Smooth muscle cell (in vitro differentiated cells): ENCODE data around the gene KRT36. TPM values are rescaled to one million over a fixed set of nuclear protein-coding genes. Genes with fewer than 3 reads are reported as not detected.

ENCODE experiments used
- DNase-seq: peaks from one replicate; lab custom pipeline; 2025; ENCODE audit not compliant: unreplicated experiment; lab: John Stamatoyannopoulos, UW
- H2AFZ ChIP-seq: fragments of 200-600 bp; sonication (generic); 2 replicates; pipeline ENCODE4 v1.6.0; 2016; ENCODE audit warnings: antibody characterized with exemption, low read depth, mild to moderate bottlenecking
- H3F3A ChIP-seq: fragments of 200-600 bp; sonication (generic); 2 replicates; pipeline ENCODE4 v1.6.0; 2017; ENCODE audit warnings: antibody characterized with exemption, low read depth
- H3K27ac ChIP-seq: fragments of 200-600 bp; sonication (generic); 2 replicates; pipeline ENCODE4 v1.5.1; 2016; ENCODE audit warnings: low read depth, mild to moderate bottlenecking
- H3K27me3 ChIP-seq: fragments of 200-600 bp; sonication (generic); 2 replicates; pipeline ENCODE4 v1.6.1; 2016; ENCODE audit warnings: low read depth, mild to moderate bottlenecking
- H3K36me3 ChIP-seq: fragments of 200-600 bp; sonication (generic); 2 replicates; pipeline ENCODE4 v1.5.1; 2016; ENCODE audit warnings: low read depth
- H3K4me1 ChIP-seq: fragments of 200-600 bp; sonication (generic); 2 replicates; pipeline ENCODE4 v1.5.1; 2016; ENCODE audit warnings: low read depth
- H3K4me2 ChIP-seq: fragments of 200-600 bp; sonication (generic); 2 replicates; pipeline ENCODE4 v1.6.0; 2016; ENCODE audit warnings: mild to moderate bottlenecking
- H3K4me3 ChIP-seq: fragments of 200-600 bp; sonication (generic); 2 replicates; pipeline ENCODE4 v1.5.1; 2016; ENCODE audit warnings: mild to moderate bottlenecking
- H3K79me2 ChIP-seq: fragments of 200-600 bp; sonication (generic); 2 replicates; pipeline ENCODE4 v1.6.0; 2016; ENCODE audit warnings: low read depth, mild to moderate bottlenecking
- H3K9ac ChIP-seq: fragments of 200-600 bp; sonication (generic); 2 replicates; pipeline ENCODE4 v1.6.0; 2016; ENCODE audit warnings: low read depth
- H3K9me3 ChIP-seq: fragments of 200-600 bp; sonication (generic); replicated peaks from 2 replicates; pipeline ENCODE4 v1.5.1; 2016; ENCODE audit warnings: low read depth
- H4K20me1 ChIP-seq: fragments of 200-600 bp; sonication (generic); 2 replicates; pipeline ENCODE4 v1.6.0; 2016; ENCODE audit warnings: low read depth
- CTCF ChIP-seq: fragments of 200-600 bp; sonication (generic); IDR thresholded peaks from 2 replicates; pipeline ENCODE4 v1.5.1; 2017; ENCODE audit warnings: borderline replicate concordance, mild to moderate bottlenecking, antibody characterized with exemption; ENCODE audit not compliant: insufficient read depth, poor library complexity, severe bottlenecking
- WGBS: methylation state at CpG from one replicate; pipeline ENCODE4 v1.1.7; 2016; ENCODE audit warnings: low lambda C conversion rate; 5-methylcytosine and 5-hydroxymethylcytosine counted together
- polyA plus RNA-seq: library from polyadenylated mRNA; unstranded; fragments of >200 nt; fragmentation: Nextera tagmentation; extraction: Ambion mirVana; gene quantifications from 2 replicates; pipeline ENCODE4 v1.2.1, GENCODE V29; 2016
- total RNA-seq: library from RNA; depleted of rRNA; stranded (reverse); fragments of >200 nt; gene quantifications from 2 replicates; pipeline ENCODE4 v1.2.3, GENCODE V29; 2014

Gene KRT36
- total and polyA plus RNA-seq, 2 experiments from 2014 or later = 0.09 TPM; not detected in 1

- H3K27me3 ChIP-seq = no peaks in the 10 kb centered on the region
- H3F3A ChIP-seq = no peaks in the 10 kb centered on the region
- no peaks in the 10 kb centered on the region for H3K79me2 ChIP-seq
- no peak overlapping the region for H2AFZ ChIP-seq
- H4K20me1 ChIP-seq = no peaks in the 10 kb centered on the region
- no peaks in the 10 kb centered on the region for H3K4me1 ChIP-seq
- H3K36me3 ChIP-seq = no peaks in the 10 kb centered on the region
- TF ChIP-seq CTCF = no peak
- H3K9ac ChIP-seq = no peak overlapping the region
- no peak for DNase-seq
- no peaks in the 10 kb centered on the region for H3K9me3 ChIP-seq
- no peak overlapping the region for H3K27ac ChIP-seq
- WGBS = 84% methylated on average over 4 of the region's 4 CpGs
- no peak overlapping the region for H3K4me2 ChIP-seq
- no peak overlapping the region for H3K4me3 ChIP-seq
These were observed 32.0 kb downstream of the KRT36 start for GRCh38 chr17:41457676-41458075.

- Histone ChIP-seq H2AFZ (no peak overlapping the region), H3K9me3 (no peaks in the 10 kb centered on the region), H3F3A (no peaks in the 10 kb centered on the region), H4K20me1 (no peaks in the 10 kb centered on the region), H3K27me3 (no peaks in the 10 kb centered on the region), H3K4me3 (no peak overlapping the region), H3K4me1 (no peaks in the 10 kb centered on the region), H3K27ac (no peak overlapping the region), H3K9ac (no peak overlapping the region), H3K36me3 (no peaks in the 10 kb centered on the region), H3K4me2 (no peak overlapping the region), H3K79me2 (no peaks in the 10 kb centered on the region)
- no peak for TF ChIP-seq CTCF
- DNase-seq = no peak
- WGBS = 71% methylated on average over 3 of the region's 3 CpGs
These were observed 33.5 kb downstream of the KRT36 start for GRCh38 chr17:41456204-41456603.

- no peak overlapping the region for H2AFZ ChIP-seq
These were observed 34.5 kb downstream of the KRT36 start for GRCh38 chr17:41455236-41455635.

More at GRCh38 chr17:41455236-41455635, 34.5 kb downstream of the KRT36 start:
- Histone ChIP-seq H3K79me2 (no peaks in the 10 kb centered on the region), H3K4me2 (no peak overlapping the region), H3K9me3 (no peaks in the 10 kb centered on the region), H4K20me1 (no peaks in the 10 kb centered on the region), H3K4me3 (no peak overlapping the region), H3K9ac (no peak overlapping the region), H3K27ac (no peak overlapping the region), H3K36me3 (no peaks in the 10 kb centered on the region), H3F3A (no peaks in the 10 kb centered on the region), H3K27me3 (no peaks in the 10 kb centered on the region), H3K4me1 (no peaks in the 10 kb centered on the region)
- no peak for DNase-seq
- TF ChIP-seq CTCF = no peak
- 100% methylated on average over 1 of the region's 1 CpG for WGBS
